Diencephalon (tissue), 1 donor: ENCODE measurements around the gene NELFA. TPM values are rescaled to one million over a fixed set of nuclear protein-coding genes. Genes with fewer than 3 reads are reported as not detected.

ENCODE experiments used
- small RNA-seq: library from RNA; depleted of rRNA; stranded (forward); fragments of <200 nt; gene quantifications from one replicate; pipeline ENCODE3, GENCODE V24; 2014
- total RNA-seq: library from RNA; depleted of rRNA; stranded (reverse); fragments of >200 nt; gene quantifications from one replicate; pipeline ENCODE4 v1.2.3, GENCODE V29; 2014

Gene NELFA
- total RNA-seq, result 22.8 TPM

DNA sequence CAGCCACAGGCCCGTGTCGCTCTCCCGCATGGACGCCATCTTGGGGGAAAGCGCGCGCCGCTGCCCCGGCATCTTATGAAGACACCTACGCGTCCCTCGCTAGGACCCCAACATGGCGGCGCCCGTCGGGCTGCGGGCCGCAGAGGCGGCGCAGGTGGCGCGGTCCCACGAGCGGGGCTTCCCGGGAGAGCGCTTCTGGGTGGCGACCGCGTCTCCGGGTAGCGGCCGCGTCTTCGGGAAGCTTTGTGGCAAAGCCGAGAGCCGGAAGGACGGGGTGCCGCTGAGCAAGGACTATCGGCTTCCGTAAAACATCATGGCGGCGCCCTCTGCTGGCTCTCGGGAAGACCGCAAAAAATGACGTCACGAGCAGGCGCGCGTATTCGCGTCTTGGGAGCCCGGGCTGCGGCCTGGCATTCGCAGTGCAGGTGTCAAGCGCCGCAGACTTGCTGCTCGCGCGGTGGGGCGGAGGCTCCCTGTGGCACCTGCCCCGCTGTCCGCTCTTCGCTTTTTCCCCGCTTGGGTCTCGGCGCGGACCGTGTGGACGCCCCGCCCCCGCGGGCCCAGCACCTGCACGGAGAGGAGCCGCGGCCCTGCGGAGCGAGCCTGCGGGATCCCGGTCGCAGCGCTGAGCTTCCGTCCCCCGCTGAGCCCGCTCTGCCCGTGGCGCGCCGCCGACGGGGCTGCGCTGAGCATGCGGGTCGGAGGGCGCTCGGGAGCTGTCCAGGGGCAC lies at the start of gene NELFA:
NELFA (minus strand) TSS at position 54 of the 730 bp plus-strand sequence; CDS start at position 39, 15 bp downstream.

Small RNAs within 50 kb of the gene (small RNA-seq; reads per million reads assigned to genes)
- gene SCARNA22, result 101 reads per million, percentile 97 among the genes with 10 or more reads in this experiment

Other genes with a start within 250 kb of the NELFA start
- gene FGFR3, start 215.7 kb downstream of the NELFA start, total RNA-seq, result 38.8 TPM
- gene LETM1, start 152.8 kb downstream of the NELFA start, total RNA-seq, result 73.1 TPM
- gene NSD2, start 137.6 kb downstream of the NELFA start, total RNA-seq, result 118 TPM
- 25.6 TPM for gene NAT8L, start 50.4 kb upstream of the NELFA start, total RNA-seq
- gene HAUS3, start 233.1 kb upstream of the NELFA start, total RNA-seq, result 33.7 TPM
- 6.5 TPM for gene POLN, start 233.1 kb upstream of the NELFA start, total RNA-seq